Measurements from ENCODE around the gene RNF144A. TPM values are rescaled to one million over a fixed set of nuclear protein-coding genes. Genes with fewer than 3 reads are reported as not detected.

The RNF144A gene
- total RNA-seq, 1 experiment from 2014 or later: 9.5 TPM

- H3K4me1 ChIP-seq (ENCODE audit: insufficient read depth, low read length): 0 out of 2 replicates have a peak, but pooled peaks cover 4% of the 10 kb centered on the region
- intact Hi-C loops (cut with micrococcal nuclease): no loop called here
- H3K9ac ChIP-seq (ENCODE audit: low read length): no peak overlapping the region
- H3K9me2 ChIP-seq (replicated peaks; ENCODE audit: low read length): no peaks in the 10 kb centered on the region
- H3K27ac ChIP-seq (ENCODE audit: low read length): no peak overlapping the region
- CTCF ChIA-PET: no interaction called here
- no peak for DNase-seq
- no peaks in the 10 kb centered on the region for H4K20me1 ChIP-seq (ENCODE audit: low read length)
- TF ChIP-seq EZH2phosphoT487 (IDR thresholded peaks at IDR 0.05; ENCODE audit: borderline replicate concordance, low read length): no peak
- TF ChIP-seq CTCF (conservative IDR thresholded peaks at IDR 0.05; ENCODE audit: low read depth, low read length): no peak
- no peak for TF ChIP-seq EZH2 (IDR thresholded peaks at IDR 0.05; ENCODE audit: low read length, unreplicated experiment)
- H3K4me2 ChIP-seq (ENCODE audit: low read length): no peak overlapping the region
- no peaks in the 10 kb centered on the region for H3K9me3 ChIP-seq (ENCODE audit: low read length)
- no peak overlapping the region for H2AFZ ChIP-seq (ENCODE audit: low read length)
- no peak overlapping the region for H3K4me3 ChIP-seq (ENCODE audit: low read length)
- H3K27me3 ChIP-seq (ENCODE audit: low read length): no peaks in the 10 kb centered on the region
- no peaks in the 10 kb centered on the region for H3K79me2 ChIP-seq (ENCODE audit: low read length)
- ATAC-seq: no peak
- H3K36me3 ChIP-seq (ENCODE audit: low read depth, low read length): no peaks in the 10 kb centered on the region
- no TSS peak for BruUV-seq (replicated peaks)
- POLR2A ChIA-PET (ENCODE audit: unreplicated experiment): no interaction called here
- H3F3A ChIP-seq (ENCODE audit: low read length, unreplicated experiment): no peaks in the 10 kb centered on the region
These were observed 130.4 kb downstream of the RNF144A start for GRCh38 chr2:7047661-7048060.

GRCh38 chr2:7048762-7049294, 131.6 kb downstream of the RNF144A start:
- intact Hi-C loops (cut with micrococcal nuclease): no loop called here
- ChIA-PET POLR2A (ENCODE audit: unreplicated experiment) (no interaction called here), CTCF (no interaction called here)
- no peaks in the 10 kb centered on the region for H3F3A ChIP-seq (ENCODE audit: low read length, unreplicated experiment)
- no peak overlapping the region for H3K4me2 ChIP-seq (ENCODE audit: low read length)
- H3K79me2 ChIP-seq (ENCODE audit: low read length): no peaks in the 10 kb centered on the region
- no TSS peak for BruUV-seq (replicated peaks)
- TF ChIP-seq EZH2phosphoT487 (IDR thresholded peaks at IDR 0.05; ENCODE audit: borderline replicate concordance, low read length) (no peak), EZH2 (IDR thresholded peaks at IDR 0.05; ENCODE audit: low read length, unreplicated experiment) (no peak), CTCF (conservative IDR thresholded peaks at IDR 0.05; ENCODE audit: low read depth, low read length) (no peak)
- H3K27ac ChIP-seq (ENCODE audit: low read length): no peak overlapping the region
- no peaks in the 10 kb centered on the region for H3K27me3 ChIP-seq (ENCODE audit: low read length)
- 0 out of 2 replicates have a peak, but pooled peaks cover 4% of the 10 kb centered on the region for H3K4me1 ChIP-seq (ENCODE audit: insufficient read depth, low read length)
- no peaks in the 10 kb centered on the region for H4K20me1 ChIP-seq (ENCODE audit: low read length)
- H3K4me3 ChIP-seq (ENCODE audit: low read length): no peak overlapping the region
- DNase-seq: no peak
- ATAC-seq: no peak
- no peak overlapping the region for H2AFZ ChIP-seq (ENCODE audit: low read length)
- no peaks in the 10 kb centered on the region for H3K9me3 ChIP-seq (ENCODE audit: low read length)
- H3K9me2 ChIP-seq (replicated peaks; ENCODE audit: low read length): no peaks in the 10 kb centered on the region
- H3K9ac ChIP-seq (ENCODE audit: low read length): no peak overlapping the region
- no peaks in the 10 kb centered on the region for H3K36me3 ChIP-seq (ENCODE audit: low read depth, low read length)

- Histone ChIP-seq H3K36me3 (ENCODE audit: low read depth, low read length) (no peaks in the 10 kb centered on the region), H3K9ac (ENCODE audit: low read length) (no peak overlapping the region), H3K9me3 (ENCODE audit: low read length) (no peaks in the 10 kb centered on the region), H3K4me1 (ENCODE audit: insufficient read depth, low read length) (no peaks in the 10 kb centered on the region), H4K20me1 (ENCODE audit: low read length) (no peaks in the 10 kb centered on the region), H3K4me3 (ENCODE audit: low read length) (no peak overlapping the region), H3K27me3 (ENCODE audit: low read length) (no peaks in the 10 kb centered on the region), H3K27ac (ENCODE audit: low read length) (no peak overlapping the region), H3F3A (ENCODE audit: low read length, unreplicated experiment) (no peaks in the 10 kb centered on the region), H3K9me2 (replicated peaks; ENCODE audit: low read length) (no peaks in the 10 kb centered on the region), H3K4me2 (ENCODE audit: low read length) (no peak overlapping the region), H2AFZ (ENCODE audit: low read length) (no peak overlapping the region), H3K79me2 (ENCODE audit: low read length) (no peaks in the 10 kb centered on the region)
- no peak for DNase-seq
- ATAC-seq: no peak
- ChIA-PET CTCF (no interaction called here), POLR2A (ENCODE audit: unreplicated experiment) (no interaction called here)
- no TSS peak for BruUV-seq (replicated peaks)
- TF ChIP-seq EZH2 (IDR thresholded peaks at IDR 0.05; ENCODE audit: low read length, unreplicated experiment) (no peak), CTCF (conservative IDR thresholded peaks at IDR 0.05; ENCODE audit: low read depth, low read length) (no peak), EZH2phosphoT487 (IDR thresholded peaks at IDR 0.05; ENCODE audit: borderline replicate concordance, low read length) (no peak)
- intact Hi-C loops (cut with micrococcal nuclease): no loop called here
These were observed 135.2 kb downstream of the RNF144A start for GRCh38 chr2:7052404-7052803.
